Measurements from ENCODE around the gene FARSA. TPM values are rescaled to one million over a fixed set of nuclear protein-coding genes. Genes with fewer than 3 reads are reported as not detected.

The FARSA gene
- total RNA-seq, 2 donors from 2014 or later: 31.8 to 76.8 TPM

- Histone ChIP-seq H3K9me3 (no peaks in the 10 kb centered on the region), H3K36me3 (no peaks in the 10 kb centered on the region), H3K4me3 (no peak overlapping the region), H3K27me3 (replicated peaks; ENCODE audit: insufficient read depth) (no peaks in the 10 kb centered on the region), H3K4me1 (ENCODE audit: control insufficient read depth in 1 of 2, low read depth in 2 of 2) (no peaks in the 10 kb centered on the region), H3K27ac (no peak overlapping the region)
- ATAC-seq (ENCODE audit: insufficient number of reproducible peaks, low FRiP score, low read depth): no peak
- DNase-seq (ENCODE audit: low spot score): no peak
- TF ChIP-seq, protein P1, sequence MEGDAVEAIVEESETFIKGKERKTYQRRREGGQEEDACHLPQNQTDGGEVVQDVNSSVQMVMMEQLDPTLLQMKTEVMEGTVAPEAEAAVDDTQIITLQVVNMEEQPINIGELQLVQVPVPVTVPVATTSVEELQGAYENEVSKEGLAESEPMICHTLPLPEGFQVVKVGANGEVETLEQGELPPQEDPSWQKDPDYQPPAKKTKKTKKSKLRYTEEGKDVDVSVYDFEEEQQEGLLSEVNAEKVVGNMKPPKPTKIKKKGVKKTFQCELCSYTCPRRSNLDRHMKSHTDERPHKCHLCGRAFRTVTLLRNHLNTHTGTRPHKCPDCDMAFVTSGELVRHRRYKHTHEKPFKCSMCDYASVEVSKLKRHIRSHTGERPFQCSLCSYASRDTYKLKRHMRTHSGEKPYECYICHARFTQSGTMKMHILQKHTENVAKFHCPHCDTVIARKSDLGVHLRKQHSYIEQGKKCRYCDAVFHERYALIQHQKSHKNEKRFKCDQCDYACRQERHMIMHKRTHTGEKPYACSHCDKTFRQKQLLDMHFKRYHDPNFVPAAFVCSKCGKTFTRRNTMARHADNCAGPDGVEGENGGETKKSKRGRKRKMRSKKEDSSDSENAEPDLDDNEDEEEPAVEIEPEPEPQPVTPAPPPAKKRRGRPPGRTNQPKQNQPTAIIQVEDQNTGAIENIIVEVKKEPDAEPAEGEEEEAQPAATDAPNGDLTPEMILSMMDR (IDR thresholded peaks at IDR 0.05): no peak
Measured at GRCh38 chr19:12975221-12975741, 41.8 kb upstream of the FARSA start.

- H3K9me3 ChIP-seq: no peaks in the 10 kb centered on the region
- H3K4me3 ChIP-seq: no peak overlapping the region
- TF ChIP-seq, protein P1 (IDR thresholded peaks at IDR 0.05): no peak
- DNase-seq (ENCODE audit: low spot score) (no peak), ATAC-seq (ENCODE audit: insufficient number of reproducible peaks, low FRiP score, low read depth) (no peak)
- H3K36me3 ChIP-seq: no peaks in the 10 kb centered on the region
- no peak overlapping the region for H3K27ac ChIP-seq
- peaks cover 0 to 6% of the 10 kb centered on the region in 2 donors for H3K4me1 ChIP-seq (ENCODE audit: control insufficient read depth in 1 of 2, low read depth in 2 of 2)
- H3K27me3 ChIP-seq (replicated peaks; ENCODE audit: insufficient read depth): no peaks in the 10 kb centered on the region
Measured at GRCh38 chr19:12974301-12975220, 41.0 kb upstream of the FARSA start.

DNA sequence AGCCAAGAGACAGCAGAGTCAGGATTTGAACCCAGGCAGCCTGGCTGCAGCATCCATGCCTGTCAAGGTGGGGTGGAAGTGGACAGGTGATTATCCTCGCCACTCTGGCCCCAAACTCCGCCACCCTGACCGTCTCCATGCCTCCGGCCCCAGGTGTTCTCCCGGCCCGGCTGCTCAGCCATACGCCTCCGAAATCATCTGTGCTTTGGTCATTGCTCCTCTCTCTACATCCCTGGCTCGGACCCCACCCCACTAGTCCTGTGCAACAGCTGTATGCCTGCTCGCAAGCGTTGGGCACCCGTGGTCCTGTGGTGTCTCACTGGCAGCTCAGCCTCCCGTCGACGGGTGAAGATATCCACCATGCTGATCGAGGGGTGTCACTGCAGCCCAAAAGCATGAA is 39.7 kb upstream of the FARSA start:
- Histone ChIP-seq H3K4me3 (no peak overlapping the region), H3K9me3 (no peaks in the 10 kb centered on the region), H3K27me3 (replicated peaks; ENCODE audit: insufficient read depth) (no peaks in the 10 kb centered on the region), H3K4me1 (ENCODE audit: control insufficient read depth in 1 of 2, low read depth in 2 of 2) (peaks cover 0 to 9% of the 10 kb centered on the region in 2 donors), H3K36me3 (no peaks in the 10 kb centered on the region), H3K27ac (no peak overlapping the region)
- TF ChIP-seq, protein P1 (IDR thresholded peaks at IDR 0.05): no peak
- ATAC-seq (ENCODE audit: insufficient number of reproducible peaks, low FRiP score, low read depth) (no peak), DNase-seq (ENCODE audit: low spot score) (no peak)

- no peak for DNase-seq (ENCODE audit: low spot score)
- ATAC-seq (ENCODE audit: insufficient number of reproducible peaks, low FRiP score, low read depth): no peak
- no peaks in the 10 kb centered on the region for H3K9me3 ChIP-seq
- H3K27ac ChIP-seq: no peak overlapping the region
- no peak overlapping the region for H3K4me3 ChIP-seq
- no peaks in the 10 kb centered on the region for H3K27me3 ChIP-seq (replicated peaks; ENCODE audit: insufficient read depth)
- H3K36me3 ChIP-seq: no peaks in the 10 kb centered on the region
- peaks cover 0 to 9% of the 10 kb centered on the region in 2 donors for H3K4me1 ChIP-seq (ENCODE audit: control insufficient read depth in 1 of 2, low read depth in 2 of 2)
- TF ChIP-seq, protein P1 (IDR thresholded peaks at IDR 0.05): no peak
Measured at GRCh38 chr19:12970070-12970820, 36.7 kb upstream of the FARSA start.
